HepG2 (cell line): ENCODE data around the gene SCT. TPM values are rescaled to one million over a fixed set of nuclear protein-coding genes. Genes with fewer than 3 reads are reported as not detected.

Experiments used
- ATAC-seq: fragments of 200-7000 bp; cut with Tn5 transposase; 3 replicates; pipeline ENCODE4 v1.9.1; 2020; ENCODE audit warnings: mild to moderate bottlenecking, moderate library complexity
- BruUV-seq: library from RNA; stranded (reverse); fragments of 400-500 nt; replicated peaks from 2 replicates; lab custom pipeline; 2021; lab: Mats Ljungman, UMichigan
- CTCF ChIA-PET: fragments of 300-600 bp; formaldehyde crosslinking; extraction: SDS; loops from one replicate; lab custom pipeline; 2021; ENCODE audit warnings: low total read pairs, inconsistent platforms, low intra/inter-chr PET ratio; lab: Yijun Ruan, JAX
- POLR2A ChIA-PET: fragments of 350-600 bp; sonication (Branson Sonifier 250); formaldehyde crosslinking; loops from one replicate; lab custom pipeline; 2020; ENCODE audit warnings: antibody characterized with exemption, inconsistent platforms; lab: Yijun Ruan, JAX
- DNase-seq: peaks from one replicate; pipeline ENCODE4 v3.0.0-alpha.2; 2015; ENCODE audit warnings: low spot score
- FAIRE-seq: peaks from 3 replicates; lab custom pipeline; 2011; peaks lifted over from hg19 to GRCh38; lab: Jason Lieb, UNC
- H2AFZ ChIP-seq: one replicate; pipeline ENCODE4 v1.6.1; 2011; ENCODE audit warnings: low read length, inconsistent platforms
- H3K27ac ChIP-seq: fragments of 300-600 bp; 3 replicates; pipeline ENCODE4 v1.8.0; 2011; ENCODE audit warnings: mixed run types, mild to moderate bottlenecking, mixed read lengths, low read length, inconsistent platforms; ENCODE audit not compliant: insufficient read depth; ENCODE audit errors: extremely low read length
- H3K27me3 ChIP-seq, 2 experiments: fragments of 200-600 bp in 1 of 2; 2 replicates in 1 of 2; 3 replicates in 1 of 2; pipeline versions ENCODE4 v1.6.0 to v1.8.0; 2011; ENCODE audit warnings: low read length in 2 of 2, mild to moderate bottlenecking in 2 of 2, moderate library complexity in 2 of 2, inconsistent platforms in 1 of 2; ENCODE audit not compliant: insufficient read depth in 2 of 2, control insufficient read depth in 1 of 2
- H3K36me3 ChIP-seq, 2 experiments: fragments of 200-600 bp in 1 of 2; replicated peaks in 1 of 2; 2 replicates in 1 of 2; 3 replicates in 1 of 2; pipeline versions ENCODE4 v1.5.1 to v1.8.0; 2011; ENCODE audit warnings: low read length in 2 of 2, inconsistent platforms in 1 of 2; ENCODE audit not compliant: insufficient read depth in 2 of 2, control insufficient read depth in 1 of 2
- H3K4me1 ChIP-seq: 2 replicates; pipeline ENCODE4 v1.5.1; 2012; ENCODE audit warnings: low read length, inconsistent platforms; ENCODE audit not compliant: insufficient read depth
- H3K4me2 ChIP-seq: 2 replicates; pipeline ENCODE4 v1.6.0; 2011; ENCODE audit warnings: low read depth, low read length, inconsistent platforms
- H3K4me3 ChIP-seq, 3 experiments: fragments of 200-600 bp in 1 of 3; sonication (generic), shearing (Covaris generic) in 1 of 3; replicated peaks in 1 of 3; 2 replicates each; pipeline ENCODE4 v1.5.1; 2011 to 2016; ENCODE audit warnings: low read length in 3 of 3, inconsistent platforms in 2 of 3, low read depth in 2 of 3, mild to moderate bottlenecking in 2 of 3, control low read depth in 1 of 3, mixed read lengths in 1 of 3; ENCODE audit not compliant: insufficient read depth in 1 of 3
- H3K79me2 ChIP-seq: one replicate; pipeline ENCODE4 v1.6.1; 2011; ENCODE audit warnings: low read length, inconsistent platforms; ENCODE audit not compliant: insufficient read depth
- H3K9ac ChIP-seq: 2 replicates; pipeline ENCODE4 v1.6.0; 2011; ENCODE audit warnings: mild to moderate bottlenecking, low read depth, low read length, inconsistent platforms; ENCODE audit not compliant: insufficient read depth
- H3K9me3 ChIP-seq: 2 replicates; pipeline ENCODE4 v1.5.1; 2012; ENCODE audit warnings: mild to moderate bottlenecking, low read length
- H4K20me1 ChIP-seq: 2 replicates; pipeline ENCODE4 v1.6.0; 2011; ENCODE audit warnings: inconsistent platforms, mild to moderate bottlenecking, low read length, moderate library complexity; ENCODE audit not compliant: insufficient read depth
- ATF1 ChIP-seq: IDR thresholded peaks from 2 replicates; pipeline ENCODE4 v1.6.1; 2016; ENCODE audit warnings: mild to moderate bottlenecking, control low read depth
- ELF3 ChIP-seq: IDR thresholded peaks from 2 replicates; pipeline ENCODE4 v1.6.1; 2016; ENCODE audit warnings: missing genetic modification reagents, missing compliant biosample characterization
- GATA4 ChIP-seq: sonication (generic); IDR thresholded peaks from 2 replicates; pipeline ENCODE4 v1.6.1; 2016; ENCODE audit warnings: antibody characterized with exemption, low read depth, borderline replicate concordance
- HIC2 ChIP-seq: sonication (generic); formaldehyde crosslinking; IDR thresholded peaks from 2 replicates; pipeline ENCODE4 v1.9.0; 2022; ENCODE audit warnings: low read depth, missing genetic modification reagents
- KDM2A ChIP-seq: sonication (generic); formaldehyde crosslinking; IDR thresholded peaks from 2 replicates; pipeline ENCODE4 v1.4.0; 2020; ENCODE audit warnings: low read depth, missing genetic modification reagents, borderline replicate concordance
- KMT2A ChIP-seq: sonication (generic); formaldehyde crosslinking; IDR thresholded peaks from 2 replicates; pipeline ENCODE4 v1.4.0; 2020; ENCODE audit warnings: missing genetic modification reagents
- NFE2L2 ChIP-seq: fragments of 150-350 bp; IDR thresholded peaks from 2 replicates; pipeline ENCODE4 v1.6.1; 2014; ENCODE audit warnings: low read length
- PRDM4 ChIP-seq: sonication (generic); formaldehyde crosslinking; IDR thresholded peaks from 2 replicates; pipeline ENCODE4 v1.9.0; 2021; ENCODE audit warnings: missing genetic modification reagents, borderline replicate concordance
- TCF7L2 ChIP-seq: IDR thresholded peaks from 2 replicates; pipeline ENCODE4 v1.6.1; 2011; ENCODE audit warnings: mild to moderate bottlenecking, low read depth, low read length, moderate library complexity
- TERF1 ChIP-seq: sonication (generic); formaldehyde crosslinking; IDR thresholded peaks from 2 replicates; pipeline ENCODE4 v1.8.0; 2022; ENCODE audit warnings: mild to moderate bottlenecking, missing genetic modification reagents, moderate library complexity
- ZNF251 ChIP-seq: sonication (generic); formaldehyde crosslinking; IDR thresholded peaks from 2 replicates; pipeline ENCODE4 v1.9.0; 2021; ENCODE audit warnings: mild to moderate bottlenecking, missing genetic modification reagents
- ZNF501 ChIP-seq: sonication (generic); formaldehyde crosslinking; IDR thresholded peaks from 2 replicates; pipeline ENCODE4 v1.5.1; 2020; ENCODE audit warnings: mild to moderate bottlenecking, moderate library complexity, missing genetic modification reagents
- ZNF598 ChIP-seq: sonication (generic); formaldehyde crosslinking; IDR thresholded peaks from 2 replicates; pipeline ENCODE4 v1.5.1; 2020; ENCODE audit warnings: mild to moderate bottlenecking, missing genetic modification reagents, borderline replicate concordance
- ZNF607 ChIP-seq: sonication (generic); formaldehyde crosslinking; IDR thresholded peaks from 2 replicates; pipeline ENCODE4 v1.5.1; 2020; ENCODE audit warnings: missing genetic modification reagents, mild to moderate bottlenecking, borderline replicate concordance
- WGBS: methylation state at CpG from one replicate; pipeline ENCODE4 v1.1.6; 2017; ENCODE audit warnings: low lambda C conversion rate; 5-methylcytosine and 5-hydroxymethylcytosine counted together
- in situ Hi-C: cut with HindIII; loops from 2 replicates; pipeline ENCODE4 v1.10.0; 2017; ENCODE audit warnings: low pct_unique_long_range_greater_than_20kb; ENCODE audit not compliant: extremely low pct_ligation_motif_present
- intact Hi-C: fragments of 100-400 bp; cut with micrococcal nuclease; formaldehyde crosslinking; loops from one replicate; pipeline ENCODE4 v1.10.0; 2022; ENCODE audit not compliant: unreplicated experiment
- polyA plus RNA-seq, 8 experiments: library from polyadenylated mRNA; depleted of rRNA in 3 of 8; stranded (reverse) in 7 of 8; unstranded in 1 of 8; fragments of >200 nt; fragmentation: Illumina TruSeq in 4 of 8; extraction: Trizol in 4 of 8; gene quantifications; 2 replicates each; pipeline versions ENCODE4 v1.2.1 to v1.2.3, GENCODE V29; 2011 to 2016; ENCODE audit warnings: low read depth in 4 of 8, missing spikeins in 1 of 8, mixed read lengths in 1 of 8; ENCODE audit not compliant: insufficient read depth in 1 of 8
- total RNA-seq, 5 experiments: library from RNA; depleted of rRNA; stranded (reverse); fragments of >200 nt; fragmentation: Illumina TruSeq; extraction: Trizol; gene quantifications; 2 replicates each; pipeline ENCODE4 v1.2.3, GENCODE V29; 2016; ENCODE audit warnings: low read depth in 1 of 5

The SCT gene
- total and polyA plus RNA-seq, 2 of the 13 experiments (the other 11 are each of a cell fraction or from before 2014, with no cell fraction given), result not detected

- TF ChIP-seq HIC2 (CRISPR knock-in tag), result no peak
Measured at GRCh38 chr11:587546-587945, 39.4 kb downstream of the SCT start (continued).

- DNase-seq (no peak), ATAC-seq (peak; percentile 44), FAIRE-seq (peak; percentile 55)
- peaks cover 43% of the 10 kb centered on the region for H3K79me2 ChIP-seq
- H3K4me3 ChIP-seq, result no peak overlapping the region
- no TSS peak for BruUV-seq
- H3K4me2 ChIP-seq, result peak overlapping the region; percentile 10; the same call in 1 of the 2 replicates
- H3K27ac ChIP-seq, result peak overlapping the region; percentile 70
- in situ Hi-C loops, result no loop called here
- no peak overlapping the region for H2AFZ ChIP-seq
- peaks cover 54% of the 10 kb centered on the region for H3K4me1 ChIP-seq
- POLR2A ChIA-PET, result interaction anchor here (1.0 to 1.8 kb wide), 8 partner anchors 8 to 121 kb away, joined by 3 to 33 read pairs (median 5); partner anchors contain the start of genes DEAF1, PHRF1 and TMEM80
- H3K9me3 ChIP-seq, result no peaks in the 10 kb centered on the region
- intact Hi-C loops, result no loop called here
- H3K27me3 ChIP-seq, result no peaks in the 10 kb centered on the region
- peaks cover 25 to 60% of the 10 kb centered on the region in 2 experiments for H3K36me3 ChIP-seq
- WGBS, result 63% methylated on average over 17 of the region's 32 CpGs
- CTCF ChIA-PET, result no interaction called here
- H4K20me1 ChIP-seq, result peaks cover 27% of the 10 kb centered on the region
- no peak overlapping the region for H3K9ac ChIP-seq
- no peak for TF ChIP-seq NFE2L2
- 0 out of 2 replicates have a peak, but pooled peaks have one; percentile 18 for TF ChIP-seq ZNF607 (CRISPR knock-in tag)
- no peak for TF ChIP-seq ZNF251 (CRISPR knock-in tag)
- no peak for TF ChIP-seq ZNF501 (CRISPR knock-in tag)
- no peak for TF ChIP-seq ZNF598 (CRISPR knock-in tag)
- TF ChIP-seq GATA4, result no peak
- TF ChIP-seq TERF1 (CRISPR knock-in tag), result no peak
- TF ChIP-seq TCF7L2, result no peak
- peak; percentile 30; the same call in 1 of the 2 replicates for TF ChIP-seq ELF3 (CRISPR knock-in tag)
- no peak for TF ChIP-seq KDM2A (CRISPR knock-in tag)
- TF ChIP-seq ATF1 (CRISPR knock-in tag), result no peak
- no peak for TF ChIP-seq PRDM4
- no peak for TF ChIP-seq KMT2A
Measured at GRCh38 chr11:586376-587316, 40.3 kb downstream of the SCT start.
